Peyer's patch (tissue), 4 donors: ENCODE results near the gene PPP1R1B. TPM values are rescaled to one million over a fixed set of nuclear protein-coding genes. Genes with fewer than 3 reads are reported as not detected.

Experiments used
- DNase-seq, 3 donors: peaks; one replicate each; pipeline ENCODE4 v3.0.0-alpha.2; 2017 to 2019
- H3K27ac ChIP-seq, 4 donors: fragments of 200-600 bp; sonication (generic); one replicate each; pipeline ENCODE4 v1.5.1; 2016 to 2019
- H3K27me3 ChIP-seq, 2 donors: fragments of 200-600 bp; sonication (generic); one replicate each; pipeline ENCODE4 v1.5.1; 2019
- H3K36me3 ChIP-seq, 3 donors: fragments of 200-600 bp; sonication (generic); one replicate each; pipeline ENCODE4 v1.5.1; 2016 to 2019
- H3K4me1 ChIP-seq, 4 donors: fragments of 200-600 bp; sonication (generic); one replicate each; pipeline ENCODE4 v1.5.1; 2016 to 2019
- H3K4me3 ChIP-seq, 4 donors: fragments of 200-600 bp; sonication (generic); 1 replicate in 3 of 4; 2 replicates in 1 of 4; pipeline ENCODE4 v1.5.1; 2016 to 2019; ENCODE audit warnings: mild to moderate bottlenecking in 1 of 4
- H3K9me3 ChIP-seq, 4 donors: fragments of 200-600 bp; sonication (generic); one replicate each; pipeline ENCODE4 v1.5.1; 2016 to 2019; ENCODE audit warnings: mild to moderate bottlenecking in 1 of 4
- CTCF ChIP-seq, 6 experiments: fragments of 450-650 bp in 4 of 6; fragments of 200-600 bp in 2 of 6; sonication (generic) in 1 of 6; IDR thresholded peaks; one replicate each; pipeline ENCODE4 v1.5.1; 2017 to 2019; ENCODE audit warnings: antibody characterized with exemption in 6 of 6, mild to moderate bottlenecking in 3 of 6, moderate library complexity in 1 of 6
- POLR2A ChIP-seq, 2 donors: fragments of 450-650 bp; IDR thresholded peaks; one replicate each; pipeline ENCODE4 v1.5.1; 2017; ENCODE audit warnings: antibody characterized with exemption in 2 of 2, mild to moderate bottlenecking in 2 of 2, moderate library complexity in 2 of 2
- total RNA-seq, 4 donors: library from RNA; depleted of rRNA; stranded (reverse); fragments of >200 nt; gene quantifications; one replicate each; pipeline ENCODE4 v1.1.0, GENCODE V29; 2016

PPP1R1B gene
- total RNA-seq, 4 donors from 2014 or later = 71.8 to 161 (median 125) TPM

- no peaks in the 10 kb centered on the region for H3K36me3 ChIP-seq
- no peak for DNase-seq
- TF ChIP-seq POLR2A (IDR thresholded peaks at IDR 0.05) = no peak
- H3K27me3 ChIP-seq = no peaks in the 10 kb centered on the region
- H3K4me3 ChIP-seq = no peak overlapping the region
- no peak overlapping the region for H3K27ac ChIP-seq
- H3K9me3 ChIP-seq = no peaks in the 10 kb centered on the region
- peaks cover 0 to 49% (median 5%) of the 10 kb centered on the region in 4 donors for H3K4me1 ChIP-seq
Measured at GRCh38 chr17:39643271-39643670, 16.5 kb downstream of the PPP1R1B start.

- peaks cover 0 to 31% (median 6%) of the 10 kb centered on the region in 4 donors for H3K4me1 ChIP-seq
- no peaks in the 10 kb centered on the region for H3K36me3 ChIP-seq
- H3K9me3 ChIP-seq = no peaks in the 10 kb centered on the region
- DNase-seq = no peak
- H3K27ac ChIP-seq = no peak overlapping the region
- H3K4me3 ChIP-seq = no peak overlapping the region
- no peaks in the 10 kb centered on the region for H3K27me3 ChIP-seq
- TF ChIP-seq POLR2A (IDR thresholded peaks at IDR 0.05) (no peak), CTCF (IDR thresholded peaks at IDR 0.05) (no peak)
Measured at GRCh38 chr17:39647256-39647655, 20.5 kb downstream of the PPP1R1B start.

GRCh38 chr17:39648616-39649366 is 22.0 kb downstream of the PPP1R1B start:
- no peaks in the 10 kb centered on the region for H3K27me3 ChIP-seq
- DNase-seq = no peak
- H3K4me1 ChIP-seq = peaks cover 0 to 34% (median 10%) of the 10 kb centered on the region in 4 donors
- no peak overlapping the region for H3K27ac ChIP-seq
- H3K36me3 ChIP-seq = no peaks in the 10 kb centered on the region
- H3K9me3 ChIP-seq = no peaks in the 10 kb centered on the region
- TF ChIP-seq POLR2A (IDR thresholded peaks at IDR 0.05) (no peak), CTCF (IDR thresholded peaks at IDR 0.05) (no peak)
- no peak overlapping the region for H3K4me3 ChIP-seq

- TF ChIP-seq POLR2A (IDR thresholded peaks at IDR 0.05) (no peak), CTCF (IDR thresholded peaks at IDR 0.05) (no peak)
- peaks cover 0 to 10% (median 0%) of the 10 kb centered on the region in 3 donors for H3K36me3 ChIP-seq
Measured at GRCh38 chr17:39650121-39650579, 23.4 kb downstream of the PPP1R1B start.

GRCh38 chr17:39651923-39652586 is 25.3 kb downstream of the PPP1R1B start:
- no peak for DNase-seq
- Histone ChIP-seq H3K27me3 (no peaks in the 10 kb centered on the region), H3K36me3 (peaks cover 0 to 28% (median 0%) of the 10 kb centered on the region in 3 donors), H3K9me3 (no peaks in the 10 kb centered on the region), H3K4me1 (peaks cover 0 to 34% (median 10%) of the 10 kb centered on the region in 4 donors), H3K4me3 (no peak overlapping the region), H3K27ac (peak overlapping the region in 2 of 4 donors; percentile 36 to 81)
- TF ChIP-seq CTCF (IDR thresholded peaks at IDR 0.05) (peak in 1 of 6 experiments; percentile 2), POLR2A (IDR thresholded peaks at IDR 0.05) (no peak)

More at GRCh38 chr17:39650121-39650579, 23.4 kb downstream of the PPP1R1B start:
- no peaks in the 10 kb centered on the region for H3K9me3 ChIP-seq
- H3K4me1 ChIP-seq = peaks cover 0 to 34% (median 10%) of the 10 kb centered on the region in 4 donors
- no peak overlapping the region for H3K4me3 ChIP-seq
- H3K27ac ChIP-seq = no peak overlapping the region
- no peak for DNase-seq
- no peaks in the 10 kb centered on the region for H3K27me3 ChIP-seq
